Measurements from ENCODE around the gene PMPCA.

PMPCA gene

GRCh38 chr9:136376457-136376856 is 34.0 kb upstream of the PMPCA start:
- Histone ChIP-seq H3K4me3 (ENCODE audit: low read depth in 1 of 2, low read length in 2 of 2) (no peak overlapping the region), H3K27ac (ENCODE audit: low read length) (no peak overlapping the region), H3K27me3 (ENCODE audit: low read depth, low read length) (no peaks in the 10 kb centered on the region), H3K4me1 (ENCODE audit: control insufficient read depth in 1 of 2, insufficient read depth in 2 of 2, low read length in 2 of 2) (peaks cover 0 to 12% of the 10 kb centered on the region in 2 donors), H3K9me3 (ENCODE audit: control insufficient read depth in 1 of 2, low read length in 2 of 2) (no peaks in the 10 kb centered on the region), H3K36me3 (ENCODE audit: control insufficient read depth in 1 of 2, insufficient read depth in 2 of 2, low read length in 2 of 2) (peaks cover 5 to 34% of the 10 kb centered on the region in 2 donors)

DNA sequence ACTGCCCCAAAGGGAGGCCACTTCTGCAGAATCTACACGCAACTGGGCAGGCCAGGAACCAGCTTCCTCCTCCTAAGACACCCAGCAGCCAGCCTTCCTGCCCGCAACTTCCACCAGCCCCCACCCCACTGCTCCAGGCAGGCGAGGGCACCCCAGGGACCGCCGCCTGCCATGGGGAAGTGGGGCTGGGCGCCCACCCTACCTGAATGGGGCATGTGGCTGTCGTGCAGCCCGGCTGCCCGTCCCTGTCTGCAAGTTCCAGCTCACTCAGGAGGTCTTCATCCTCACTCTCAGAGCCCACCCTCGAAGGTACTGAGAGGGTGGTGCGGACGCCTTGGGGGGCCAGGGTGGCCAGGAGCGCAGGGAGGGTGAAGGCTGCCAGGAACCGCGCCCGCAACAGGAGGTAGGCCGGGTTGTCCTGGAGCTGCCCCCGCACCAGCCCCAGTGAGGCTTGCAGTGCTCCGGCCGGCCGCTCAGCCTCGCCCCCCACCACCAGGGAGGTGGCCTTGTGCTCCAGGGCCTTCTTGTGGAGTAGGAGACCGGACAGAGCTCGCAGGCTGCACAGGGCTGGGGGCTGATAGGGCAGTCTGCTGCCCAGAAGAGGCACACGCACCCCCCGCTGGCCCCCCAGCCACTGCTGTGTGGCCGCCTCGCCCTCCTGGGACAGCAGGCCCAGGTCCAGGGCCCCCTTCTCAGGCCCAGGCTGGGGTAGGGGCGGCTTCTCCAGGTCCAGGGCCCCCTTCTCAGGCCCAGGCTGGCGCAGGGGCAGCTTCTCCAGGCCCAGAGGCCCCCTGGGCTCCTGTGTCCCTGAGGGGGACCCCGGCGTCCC is 32.9 kb upstream of the PMPCA start:
- H3K36me3 ChIP-seq (ENCODE audit: control insufficient read depth in 1 of 2, insufficient read depth in 2 of 2, low read length in 2 of 2) = peaks cover 5 to 45% of the 10 kb centered on the region in 2 donors
- no peak overlapping the region for H3K27ac ChIP-seq (ENCODE audit: low read length)
- no peaks in the 10 kb centered on the region for H3K9me3 ChIP-seq (ENCODE audit: control insufficient read depth in 1 of 2, low read length in 2 of 2)
- peaks cover 0 to 6% of the 10 kb centered on the region in 2 donors for H3K4me1 ChIP-seq (ENCODE audit: control insufficient read depth in 1 of 2, insufficient read depth in 2 of 2, low read length in 2 of 2)
- H3K4me3 ChIP-seq (ENCODE audit: low read depth in 1 of 2, low read length in 2 of 2) = no peak overlapping the region
- H3K27me3 ChIP-seq (ENCODE audit: low read depth, low read length) = no peaks in the 10 kb centered on the region

- no peak overlapping the region for H3K27ac ChIP-seq (ENCODE audit: low read length)
- H3K4me3 ChIP-seq (ENCODE audit: low read depth in 1 of 2, low read length in 2 of 2) = no peak overlapping the region
- peaks cover 0 to 2% of the 10 kb centered on the region in 2 donors for H3K4me1 ChIP-seq (ENCODE audit: control insufficient read depth in 1 of 2, insufficient read depth in 2 of 2, low read length in 2 of 2)
- H3K36me3 ChIP-seq (ENCODE audit: control insufficient read depth in 1 of 2, insufficient read depth in 2 of 2, low read length in 2 of 2) = peaks cover 5 to 53% of the 10 kb centered on the region in 2 donors
- no peaks in the 10 kb centered on the region for H3K27me3 ChIP-seq (ENCODE audit: low read depth, low read length)
- no peaks in the 10 kb centered on the region for H3K9me3 ChIP-seq (ENCODE audit: control insufficient read depth in 1 of 2, low read length in 2 of 2)
Observed at GRCh38 chr9:136378170-136379002, 32.1 kb upstream of the PMPCA start.

- no peaks in the 10 kb centered on the region for H3K4me1 ChIP-seq (ENCODE audit: control insufficient read depth in 1 of 2, insufficient read depth in 2 of 2, low read length in 2 of 2)
- H3K4me3 ChIP-seq (ENCODE audit: low read depth in 1 of 2, low read length in 2 of 2) = no peak overlapping the region
- H3K9me3 ChIP-seq (ENCODE audit: control insufficient read depth in 1 of 2, low read length in 2 of 2) = no peaks in the 10 kb centered on the region
- peaks cover 5 to 59% of the 10 kb centered on the region in 2 donors for H3K36me3 ChIP-seq (ENCODE audit: control insufficient read depth in 1 of 2, insufficient read depth in 2 of 2, low read length in 2 of 2)
- no peaks in the 10 kb centered on the region for H3K27me3 ChIP-seq (ENCODE audit: low read depth, low read length)
- no peak overlapping the region for H3K27ac ChIP-seq (ENCODE audit: low read length)
Observed at GRCh38 chr9:136379003-136379287, 31.5 kb upstream of the PMPCA start.

- Histone ChIP-seq H3K27me3 (ENCODE audit: low read depth, low read length) (no peaks in the 10 kb centered on the region), H3K4me1 (ENCODE audit: control insufficient read depth in 1 of 2, insufficient read depth in 2 of 2, low read length in 2 of 2) (no peaks in the 10 kb centered on the region), H3K27ac (ENCODE audit: low read length) (no peak overlapping the region), H3K36me3 (ENCODE audit: control insufficient read depth in 1 of 2, insufficient read depth in 2 of 2, low read length in 2 of 2) (peaks cover 9 to 63% of the 10 kb centered on the region in 2 donors), H3K9me3 (ENCODE audit: control insufficient read depth in 1 of 2, low read length in 2 of 2) (no peaks in the 10 kb centered on the region), H3K4me3 (ENCODE audit: low read depth in 1 of 2, low read length in 2 of 2) (no peak overlapping the region)
Observed at GRCh38 chr9:136379401-136379800, 31.1 kb upstream of the PMPCA start.

GRCh38 chr9:136379891-136380290 is 30.6 kb upstream of the PMPCA start:
- H3K36me3 ChIP-seq (ENCODE audit: control insufficient read depth in 1 of 2, insufficient read depth in 2 of 2, low read length in 2 of 2) = peaks cover 14 to 68% of the 10 kb centered on the region in 2 donors

DNA sequence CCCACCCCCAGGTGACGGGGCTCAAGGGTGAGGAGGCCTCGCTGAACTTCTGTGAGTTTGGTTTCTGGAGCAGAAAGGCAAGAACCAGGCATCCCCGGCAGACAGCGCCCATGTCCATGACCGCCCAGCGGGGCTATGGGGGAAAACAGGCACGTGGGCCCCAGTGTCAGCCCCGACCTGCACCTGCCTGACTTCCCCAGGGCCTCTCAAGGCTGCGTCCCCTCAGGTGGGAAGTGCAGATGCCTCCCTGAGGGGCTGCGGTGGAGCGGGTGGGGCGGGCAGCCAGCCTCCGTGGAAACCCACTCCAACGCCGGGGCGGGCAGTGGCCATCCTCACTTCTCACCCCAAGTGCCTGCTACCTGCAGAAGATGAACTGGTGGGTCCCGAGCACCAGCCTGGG is 30.1 kb upstream of the PMPCA start:
- no peaks in the 10 kb centered on the region for H3K4me1 ChIP-seq (ENCODE audit: control insufficient read depth in 1 of 2, insufficient read depth in 2 of 2, low read length in 2 of 2)
- H3K36me3 ChIP-seq (ENCODE audit: control insufficient read depth in 1 of 2, insufficient read depth in 2 of 2, low read length in 2 of 2) = peaks cover 16 to 73% of the 10 kb centered on the region in 2 donors
- H3K4me3 ChIP-seq (ENCODE audit: low read depth in 1 of 2, low read length in 2 of 2) = no peak overlapping the region
- H3K27me3 ChIP-seq (ENCODE audit: low read depth, low read length) = no peaks in the 10 kb centered on the region
- no peaks in the 10 kb centered on the region for H3K9me3 ChIP-seq (ENCODE audit: control insufficient read depth in 1 of 2, low read length in 2 of 2)
- no peak overlapping the region for H3K27ac ChIP-seq (ENCODE audit: low read length)

More at GRCh38 chr9:136379891-136380290, 30.6 kb upstream of the PMPCA start:
- Histone ChIP-seq H3K4me3 (ENCODE audit: low read depth in 1 of 2, low read length in 2 of 2) (no peak overlapping the region), H3K27ac (ENCODE audit: low read length) (no peak overlapping the region), H3K27me3 (ENCODE audit: low read depth, low read length) (no peaks in the 10 kb centered on the region), H3K9me3 (ENCODE audit: control insufficient read depth in 1 of 2, low read length in 2 of 2) (no peaks in the 10 kb centered on the region), H3K4me1 (ENCODE audit: control insufficient read depth in 1 of 2, insufficient read depth in 2 of 2, low read length in 2 of 2) (no peaks in the 10 kb centered on the region)

GRCh38 chr9:136381311-136381710 is 29.1 kb upstream of the PMPCA start:
- Histone ChIP-seq H3K9me3 (ENCODE audit: control insufficient read depth in 1 of 2, low read length in 2 of 2) (no peaks in the 10 kb centered on the region), H3K4me1 (ENCODE audit: control insufficient read depth in 1 of 2, insufficient read depth in 2 of 2, low read length in 2 of 2) (no peaks in the 10 kb centered on the region), H3K36me3 (ENCODE audit: control insufficient read depth in 1 of 2, insufficient read depth in 2 of 2, low read length in 2 of 2) (peaks cover 21 to 81% of the 10 kb centered on the region in 2 donors), H3K4me3 (ENCODE audit: low read depth in 1 of 2, low read length in 2 of 2) (no peak overlapping the region), H3K27ac (ENCODE audit: low read length) (no peak overlapping the region), H3K27me3 (ENCODE audit: low read depth, low read length) (no peaks in the 10 kb centered on the region)

GRCh38 chr9:136381966-136382513 is 28.4 kb upstream of the PMPCA start:
- peaks cover 21 to 84% of the 10 kb centered on the region in 2 donors for H3K36me3 ChIP-seq (ENCODE audit: control insufficient read depth in 1 of 2, insufficient read depth in 2 of 2, low read length in 2 of 2)
- no peaks in the 10 kb centered on the region for H3K27me3 ChIP-seq (ENCODE audit: low read depth, low read length)
- no peak overlapping the region for H3K4me3 ChIP-seq (ENCODE audit: low read depth in 1 of 2, low read length in 2 of 2)
- no peaks in the 10 kb centered on the region for H3K9me3 ChIP-seq (ENCODE audit: control insufficient read depth in 1 of 2, low read length in 2 of 2)
- H3K27ac ChIP-seq (ENCODE audit: low read length) = no peak overlapping the region
- no peaks in the 10 kb centered on the region for H3K4me1 ChIP-seq (ENCODE audit: control insufficient read depth in 1 of 2, insufficient read depth in 2 of 2, low read length in 2 of 2)

DNA sequence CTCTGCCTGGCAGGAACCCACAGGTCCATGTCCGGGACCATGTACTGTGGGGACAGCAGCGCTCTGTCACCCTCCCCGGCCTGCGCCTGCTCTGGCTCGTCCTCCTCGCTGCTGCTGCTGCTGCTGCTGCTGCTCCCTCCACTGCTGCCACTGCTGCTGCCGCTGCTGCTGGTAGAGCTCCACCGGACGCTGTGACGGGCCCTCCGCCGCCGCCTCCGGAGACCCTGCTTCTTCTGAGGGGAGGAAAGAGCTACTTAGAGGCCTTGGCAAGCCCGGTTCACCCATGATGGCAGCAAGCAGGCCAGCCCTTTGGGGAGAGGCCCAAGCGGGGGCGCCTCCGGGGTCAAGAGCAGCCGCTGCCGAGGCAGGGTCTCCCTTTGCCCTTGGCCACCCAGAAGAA is 27.0 kb upstream of the PMPCA start:
- no peaks in the 10 kb centered on the region for H3K4me1 ChIP-seq (ENCODE audit: control insufficient read depth in 1 of 2, insufficient read depth in 2 of 2, low read length in 2 of 2)
- H3K27ac ChIP-seq (ENCODE audit: low read length) = no peak overlapping the region
- no peaks in the 10 kb centered on the region for H3K27me3 ChIP-seq (ENCODE audit: low read depth, low read length)
- no peak overlapping the region for H3K4me3 ChIP-seq (ENCODE audit: low read depth in 1 of 2, low read length in 2 of 2)
- H3K9me3 ChIP-seq (ENCODE audit: control insufficient read depth in 1 of 2, low read length in 2 of 2) = no peaks in the 10 kb centered on the region
- H3K36me3 ChIP-seq (ENCODE audit: control insufficient read depth in 1 of 2, insufficient read depth in 2 of 2, low read length in 2 of 2) = peaks cover 30 to 92% of the 10 kb centered on the region in 2 donors

- H3K27me3 ChIP-seq (ENCODE audit: low read depth, low read length) = no peaks in the 10 kb centered on the region
- H3K36me3 ChIP-seq (ENCODE audit: control insufficient read depth in 1 of 2, insufficient read depth in 2 of 2, low read length in 2 of 2) = peaks cover 39 to 92% of the 10 kb centered on the region in 2 donors
- H3K9me3 ChIP-seq (ENCODE audit: control insufficient read depth in 1 of 2, low read length in 2 of 2) = no peaks in the 10 kb centered on the region
- H3K27ac ChIP-seq (ENCODE audit: low read length) = no peak overlapping the region
- H3K4me3 ChIP-seq (ENCODE audit: low read depth in 1 of 2, low read length in 2 of 2) = no peak overlapping the region
- H3K4me1 ChIP-seq (ENCODE audit: control insufficient read depth in 1 of 2, insufficient read depth in 2 of 2, low read length in 2 of 2) = no peaks in the 10 kb centered on the region
Observed at GRCh38 chr9:136385015-136385414, 25.4 kb upstream of the PMPCA start.

Data from muscle layer of duodenum (tissue), 2 donors.